ENCODE results near the gene ITPR2.
A peak's percentile ranks its signal among the peaks of the same experiment; 100 is the strongest.

ITPR2 gene

DNA sequence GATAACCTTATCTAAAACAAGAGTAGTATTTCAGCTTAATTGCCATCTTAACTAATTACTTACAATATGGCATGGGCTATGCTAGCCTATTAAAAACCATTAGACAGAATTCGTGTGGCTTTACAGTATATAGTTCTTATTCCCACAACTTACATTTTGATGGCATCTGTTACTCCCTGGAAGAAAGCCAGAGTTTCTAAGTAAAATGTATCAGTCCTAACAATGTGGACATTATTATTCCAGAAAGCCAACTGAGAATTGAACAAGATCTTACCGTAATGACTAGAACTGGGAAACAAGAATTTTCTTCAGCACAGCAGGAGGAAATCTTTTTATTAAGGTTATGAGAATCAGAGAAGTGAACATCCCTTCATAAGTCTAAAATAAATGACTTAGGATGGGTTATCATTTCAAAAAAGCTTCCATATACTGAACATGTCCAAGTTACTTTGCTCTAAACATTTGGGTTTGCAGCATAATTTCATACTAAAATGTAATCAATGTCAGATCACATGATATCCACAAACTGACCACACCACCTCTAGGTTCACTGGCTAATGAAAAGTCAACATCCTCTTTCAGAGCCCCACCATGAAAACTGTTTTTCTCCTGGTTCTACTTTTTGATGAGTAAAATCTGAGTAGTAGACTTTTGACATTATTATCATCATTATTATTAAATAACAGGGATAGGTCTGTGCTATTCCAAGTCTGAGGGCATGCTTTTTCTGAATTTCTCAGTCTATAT, 457.9 kb downstream of the ITPR2 start:
- H3K27me3 Mint-ChIP-seq (ENCODE audit: low read depth), result peaks cover 4% of the 10 kb centered on the region
- H3K36me3 Mint-ChIP-seq (ENCODE audit: low read depth), result no peaks in the 10 kb centered on the region
- H3K9me3 Mint-ChIP-seq, result no peaks in the 10 kb centered on the region
- peaks cover 10% of the 10 kb centered on the region for H3K4me1 Mint-ChIP-seq
- H3K4me3 Mint-ChIP-seq, result no peak overlapping the region
- H3K27ac Mint-ChIP-seq, result peak overlapping the region; percentile 13 to 48 (median 13)
- TF ChIP-seq CTCF (IDR thresholded peaks at IDR 0.05; ENCODE audit: unreplicated experiment in 3 of 3), result no peak

DNA sequence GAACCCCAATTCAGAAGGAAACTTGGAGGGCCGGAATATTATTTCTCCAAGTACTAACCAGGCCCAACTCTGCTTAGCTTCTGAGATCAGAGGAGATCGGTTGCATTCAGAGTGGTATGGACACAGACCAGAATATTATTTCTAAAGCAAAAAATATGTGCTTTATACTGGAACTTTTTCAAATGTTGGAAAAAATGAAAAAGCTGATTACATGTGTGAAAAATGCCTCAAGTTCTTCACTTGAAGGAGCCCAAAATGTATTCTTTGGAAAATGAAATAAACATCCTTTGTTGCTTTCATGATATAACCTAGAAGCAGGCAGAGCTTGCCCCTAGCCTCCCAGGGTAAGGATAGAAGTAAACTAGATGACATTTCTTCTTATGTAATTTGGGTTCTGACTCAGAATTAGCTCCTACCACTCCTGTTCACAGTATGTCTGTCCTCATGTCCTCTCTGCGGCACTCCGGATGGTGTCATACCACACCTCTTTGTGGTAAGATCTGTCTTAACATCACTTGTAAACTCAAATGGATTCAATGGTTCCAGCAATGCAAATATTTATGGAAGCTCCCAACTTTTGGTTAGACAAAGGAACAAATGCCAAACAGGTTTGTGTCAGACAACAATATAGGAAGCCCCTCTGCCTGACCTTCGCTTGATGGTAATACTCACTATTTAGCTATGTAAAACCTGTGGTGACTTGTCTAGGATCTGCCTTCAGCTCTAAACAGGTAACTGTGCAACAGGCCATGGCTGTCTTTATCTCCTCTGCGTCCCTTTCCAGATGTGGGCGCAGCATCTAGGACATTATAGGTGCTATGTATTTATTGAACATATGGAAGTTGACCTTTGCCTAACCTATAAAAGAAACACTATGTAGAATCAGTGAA, 459.1 kb downstream of the ITPR2 start:
- no peak for TF ChIP-seq CTCF (IDR thresholded peaks at IDR 0.05; ENCODE audit: unreplicated experiment in 3 of 3)
- Mint-ChIP-seq H3K9me3 (no peaks in the 10 kb centered on the region), H3K27me3 (ENCODE audit: low read depth) (peaks cover 4% of the 10 kb centered on the region), H3K4me3 (no peak overlapping the region), H3K4me1 (peaks cover 16% of the 10 kb centered on the region), H3K27ac (no peak overlapping the region), H3K36me3 (ENCODE audit: low read depth) (no peaks in the 10 kb centered on the region)

- Mint-ChIP-seq H3K4me1 (peaks cover 18% of the 10 kb centered on the region), H3K9me3 (no peaks in the 10 kb centered on the region), H3K27me3 (ENCODE audit: low read depth) (peaks cover 4% of the 10 kb centered on the region), H3K4me3 (no peak overlapping the region), H3K36me3 (ENCODE audit: low read depth) (no peaks in the 10 kb centered on the region), H3K27ac (peak overlapping the region in 2 of 3 experiments; percentile 56 to 68)
- no peak for TF ChIP-seq CTCF (IDR thresholded peaks at IDR 0.05; ENCODE audit: unreplicated experiment in 3 of 3)
These were observed 460.1 kb downstream of the ITPR2 start for GRCh38 chr12:26372866-26373265.

DNA sequence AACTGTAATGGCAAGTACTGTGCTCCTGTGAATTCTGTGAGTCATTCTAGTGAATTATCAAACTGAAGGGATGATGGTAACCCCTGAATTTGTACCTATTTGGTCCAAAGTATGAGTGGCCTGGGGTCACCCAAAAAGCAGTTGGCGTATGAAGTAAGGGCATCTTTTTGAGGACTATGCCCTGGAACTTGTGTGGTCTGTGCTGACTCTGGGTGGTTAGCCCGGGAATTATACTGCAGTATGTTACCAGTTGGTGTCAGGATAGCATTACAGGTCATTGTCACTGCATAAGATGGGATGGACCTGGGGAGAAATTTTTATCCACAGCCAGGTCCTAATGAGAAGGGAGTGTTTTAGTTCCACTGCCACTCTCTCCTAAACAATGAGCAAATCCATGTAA, 462.9 kb downstream of the ITPR2 start:
- Mint-ChIP-seq H3K4me3 (no peak overlapping the region), H3K36me3 (ENCODE audit: low read depth) (no peaks in the 10 kb centered on the region), H3K4me1 (peaks cover 29% of the 10 kb centered on the region), H3K27me3 (ENCODE audit: low read depth) (no peaks in the 10 kb centered on the region), H3K9me3 (no peaks in the 10 kb centered on the region), H3K27ac (no peak overlapping the region)
- TF ChIP-seq CTCF (IDR thresholded peaks at IDR 0.05; ENCODE audit: unreplicated experiment in 3 of 3), result no peak

DNA sequence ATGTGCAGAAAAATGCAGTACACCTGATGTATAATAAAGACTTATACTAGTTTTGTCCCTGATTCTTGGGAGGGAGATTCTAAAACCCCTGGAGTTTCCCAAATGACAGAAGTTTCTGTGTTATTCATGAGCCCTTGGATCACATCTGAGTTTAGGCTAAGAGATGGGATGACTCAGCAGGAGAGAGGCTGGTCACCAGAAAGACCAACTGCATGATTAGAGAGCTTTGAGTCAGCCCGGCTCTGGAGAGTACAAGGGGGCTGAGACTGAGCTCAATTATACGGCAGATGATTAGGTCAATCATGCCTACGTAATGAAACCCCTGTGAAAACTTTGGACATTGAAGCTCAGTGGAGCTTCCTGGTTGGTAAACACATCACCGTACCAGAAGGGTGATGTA, 463.4 kb downstream of the ITPR2 start:
- Mint-ChIP-seq H3K4me1 (peaks cover 26% of the 10 kb centered on the region), H3K4me3 (no peak overlapping the region), H3K9me3 (no peaks in the 10 kb centered on the region), H3K27ac (no peak overlapping the region), H3K27me3 (ENCODE audit: low read depth) (no peaks in the 10 kb centered on the region), H3K36me3 (ENCODE audit: low read depth) (no peaks in the 10 kb centered on the region)
- no peak for TF ChIP-seq CTCF (IDR thresholded peaks at IDR 0.05; ENCODE audit: unreplicated experiment in 3 of 3)

All from nephron (organoid).